HG03159 (cell line): ENCODE results near the gene LMF1.

Experiments used
- ATAC-seq: cut with Tn5 transposase; IDR thresholded peaks from one replicate; pipeline ENCODE4 v1.9.1; 2021; ENCODE audit warnings: mild to moderate bottlenecking, moderate library complexity; ENCODE audit not compliant: unreplicated experiment

Gene LMF1

DNA sequence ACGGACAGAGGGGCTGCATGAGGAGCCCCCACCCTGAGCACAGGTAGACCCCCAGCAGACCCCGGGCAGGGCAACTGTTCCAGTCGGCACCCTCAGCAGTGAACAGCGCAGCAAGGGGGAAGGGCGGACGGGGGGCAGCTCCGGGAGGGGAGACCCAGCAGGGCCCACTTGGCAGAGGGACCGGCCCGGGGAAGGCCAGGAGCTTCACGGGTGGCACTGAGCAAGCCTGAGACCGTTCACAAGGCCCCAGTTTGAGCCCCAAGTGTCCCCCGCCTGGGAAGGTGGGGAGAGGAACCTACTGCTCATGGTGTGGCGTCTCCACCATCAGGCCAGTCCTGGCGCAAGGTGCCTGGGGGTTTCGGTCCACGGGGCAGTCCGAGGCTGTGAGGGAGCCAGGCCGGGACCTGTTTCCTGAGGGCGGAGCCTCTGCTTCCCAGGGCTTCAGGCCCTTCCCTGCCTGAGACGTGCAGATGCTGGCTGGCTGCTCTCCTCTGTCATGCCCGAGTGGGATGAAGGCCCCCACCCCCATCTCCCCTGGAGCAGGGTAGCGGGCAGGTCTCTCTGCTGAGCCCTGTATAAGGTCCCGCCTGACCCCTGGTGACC is 115.9 kb downstream of the LMF1 start:
- no peak for ATAC-seq

DNA sequence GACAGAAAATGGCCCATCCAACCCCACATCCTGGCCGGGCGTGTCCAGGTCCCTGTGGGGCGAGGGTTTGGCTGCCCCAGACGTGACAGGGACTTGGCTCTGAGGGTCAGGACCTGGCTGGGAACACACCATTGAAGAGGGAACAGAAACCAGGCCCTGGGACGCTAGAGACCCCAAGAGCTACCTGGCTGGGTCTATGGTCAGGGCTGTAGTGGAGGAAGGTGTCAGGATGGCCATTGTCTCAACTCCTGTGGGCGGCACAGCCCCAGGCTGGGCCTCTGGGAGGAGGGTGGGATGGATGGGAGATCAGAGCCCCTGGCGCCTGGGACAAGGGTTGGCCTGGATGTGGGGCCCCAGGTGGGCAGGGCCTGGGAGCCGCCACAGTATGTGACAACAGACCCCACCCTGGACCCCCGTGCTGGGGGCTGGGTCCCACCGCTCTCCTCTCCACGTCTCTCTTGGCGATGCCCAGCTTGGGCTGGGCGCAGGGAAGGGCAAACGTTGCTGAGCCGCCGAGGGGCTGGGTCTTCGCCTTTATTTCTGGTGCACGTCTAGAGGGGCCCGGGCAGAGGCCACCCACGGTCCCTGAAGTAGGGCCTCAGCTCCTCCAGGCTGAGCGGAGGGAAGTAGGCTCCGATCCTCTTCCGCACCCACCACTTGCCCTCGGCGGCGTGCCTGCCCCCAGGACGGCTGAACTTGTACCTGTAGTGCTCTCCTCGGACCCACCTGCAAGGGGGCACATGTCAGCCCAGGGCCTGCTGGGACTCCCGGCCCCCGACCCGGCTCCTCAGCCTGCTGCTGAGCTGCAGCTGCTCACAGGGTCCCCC is 116.6 kb downstream of the LMF1 start:
- no peak for ATAC-seq

DNA sequence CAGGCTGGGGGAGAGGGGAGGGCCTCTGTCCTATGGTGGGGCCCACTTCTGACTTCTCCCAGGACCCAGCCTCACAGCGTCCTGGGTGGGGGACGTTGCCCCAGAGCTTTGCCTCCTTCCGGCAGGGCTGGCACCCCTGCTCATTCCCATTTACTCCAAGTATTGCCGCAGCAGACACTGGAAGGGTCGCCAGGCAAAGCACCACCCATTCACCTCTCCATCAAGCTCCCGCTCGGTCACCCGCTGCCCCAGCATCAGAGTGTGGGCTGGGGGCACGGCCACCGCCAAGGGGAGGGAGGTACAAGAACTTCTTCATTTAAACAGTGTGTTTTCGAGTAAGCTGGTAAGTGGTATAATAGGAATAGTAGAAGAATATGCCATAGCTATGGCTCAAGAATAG is 117.5 kb downstream of the LMF1 start:
- ATAC-seq: no peak

GRCh38 chr16:852451-853185 is 118.2 kb downstream of the LMF1 start:
- no peak for ATAC-seq

- ATAC-seq: no peak
Observed at GRCh38 chr16:851871-852270, 118.9 kb downstream of the LMF1 start.

DNA sequence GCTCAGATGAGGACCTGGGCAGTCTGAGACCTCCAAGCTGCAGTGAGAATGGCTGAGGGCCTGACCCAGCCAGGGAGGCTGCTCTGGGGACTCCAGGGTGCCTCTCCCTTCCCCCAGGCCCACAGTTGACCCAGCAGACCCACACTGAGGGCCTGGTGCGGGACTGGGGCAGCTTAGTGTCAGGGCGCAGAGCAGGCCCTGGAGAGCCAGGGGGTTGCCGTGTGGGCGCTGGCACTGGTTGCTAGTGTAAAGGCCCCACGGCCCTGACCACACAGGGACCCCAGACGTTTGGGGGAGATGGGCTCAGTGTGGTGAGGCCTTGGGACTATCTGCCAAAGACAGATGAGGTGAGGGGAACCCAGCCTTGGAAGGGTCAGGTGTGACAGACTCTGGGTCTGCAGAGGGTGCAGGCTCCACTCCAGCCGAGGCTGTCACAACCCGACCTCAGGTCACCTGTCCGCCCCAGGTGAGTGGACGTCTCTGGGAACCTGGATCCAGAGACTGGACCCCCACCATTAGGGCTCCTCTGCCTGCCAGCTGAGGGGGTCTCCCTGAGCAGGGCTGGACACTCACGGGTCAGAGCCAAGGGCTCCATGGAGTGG is 119.5 kb downstream of the LMF1 start:
- no peak for ATAC-seq

GRCh38 chr16:850668-851067 is 120.1 kb downstream of the LMF1 start:
- ATAC-seq: no peak

DNA sequence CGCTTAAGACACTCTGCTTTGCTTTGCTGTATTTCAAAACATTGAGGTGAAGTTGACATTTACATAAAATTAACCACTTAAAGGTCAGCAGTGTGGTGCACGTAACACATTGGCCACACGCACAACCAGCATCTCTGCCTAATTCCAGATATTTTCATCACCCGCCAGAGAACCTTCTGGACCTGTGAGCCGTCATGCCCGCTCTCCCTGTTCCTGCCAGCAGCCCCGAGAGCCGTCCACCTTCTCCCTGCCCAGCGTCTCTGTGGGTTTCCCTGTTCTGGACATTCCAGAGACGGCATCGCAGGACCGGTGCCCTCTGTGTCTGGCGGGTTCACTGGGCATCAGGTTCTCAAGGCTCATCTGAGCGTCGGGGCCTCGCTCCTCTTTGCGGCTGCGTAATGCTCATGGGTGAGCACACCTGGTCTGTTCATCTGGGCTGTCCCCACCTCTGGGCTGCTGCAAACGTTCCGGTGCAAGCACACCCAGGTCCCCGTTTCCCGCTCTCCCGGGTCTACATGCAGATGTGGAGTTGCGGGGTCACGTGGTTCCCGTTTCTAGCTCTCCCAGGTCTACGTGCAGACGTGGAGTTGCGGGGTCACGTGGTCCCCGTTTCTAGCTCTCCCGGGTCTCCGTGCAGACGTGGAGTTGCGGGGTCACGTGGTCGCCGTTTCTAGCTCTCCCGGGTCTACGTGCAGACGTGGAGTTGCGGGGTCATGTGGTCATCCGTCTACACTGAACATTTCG is 122.1 kb downstream of the LMF1 start:
- ATAC-seq: no peak

- no peak for ATAC-seq
Observed at GRCh38 chr16:847681-848445, 122.9 kb downstream of the LMF1 start.

- ATAC-seq: no peak
Observed at GRCh38 chr16:847151-847550, 123.6 kb downstream of the LMF1 start.

DNA sequence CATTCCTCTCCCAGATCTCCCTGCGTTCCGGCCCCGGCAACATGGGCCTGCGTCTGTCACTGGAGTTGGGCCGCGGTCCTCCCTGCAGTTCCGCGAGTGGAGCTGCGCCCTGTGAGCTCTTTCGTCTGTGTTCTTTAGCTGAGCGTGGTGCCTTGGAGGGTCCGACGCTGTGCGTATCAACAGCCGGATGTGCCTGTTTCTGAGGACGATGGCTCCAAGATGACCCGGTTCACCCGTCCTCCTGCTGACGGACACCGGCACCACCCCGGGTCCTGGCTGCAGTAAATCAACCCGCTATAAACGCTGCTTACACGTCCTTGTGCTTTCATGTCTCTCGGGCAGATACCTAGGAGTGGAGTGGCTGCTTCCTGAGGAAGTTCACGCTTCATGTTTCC is 125.4 kb downstream of the LMF1 start:
- no peak for ATAC-seq

DNA sequence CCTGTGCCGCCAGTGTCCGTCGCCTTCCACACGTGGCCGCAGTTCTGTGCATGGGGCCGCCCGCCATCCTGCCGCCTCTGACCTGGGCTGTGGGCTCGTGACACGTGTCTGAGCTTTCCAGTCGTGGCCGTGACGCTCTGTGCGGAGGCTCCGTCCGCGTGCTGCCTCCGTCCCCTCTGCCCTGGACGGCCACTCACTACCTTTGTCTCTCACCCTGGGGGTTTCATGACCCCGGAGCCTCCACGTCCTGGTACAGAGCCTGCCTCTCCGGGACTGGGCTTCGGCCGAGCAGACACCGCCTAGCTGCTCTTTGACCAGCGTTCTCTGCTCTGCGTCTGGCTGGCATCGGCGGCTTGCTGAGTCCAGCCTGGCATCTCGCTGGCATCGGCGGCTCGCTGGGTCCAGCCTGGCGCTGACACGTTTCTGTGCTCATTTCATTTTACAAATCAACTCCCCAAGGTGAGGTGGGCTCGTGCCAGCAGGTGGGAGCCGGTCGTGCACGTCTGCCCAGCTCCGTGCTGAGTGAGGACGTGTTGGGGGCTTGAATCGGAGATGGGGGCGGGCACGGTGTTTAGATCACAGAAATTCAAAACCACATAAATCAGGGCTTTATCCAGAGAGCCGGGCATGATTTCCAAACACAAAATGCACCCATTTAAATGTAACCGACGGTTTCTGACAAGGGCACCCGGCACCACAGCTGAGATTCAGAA is 126.0 kb downstream of the LMF1 start:
- no peak for ATAC-seq

- no peak for ATAC-seq
Observed at GRCh38 chr16:843771-844170, 127.0 kb downstream of the LMF1 start.

GRCh38 chr16:842711-843560 is 127.8 kb downstream of the LMF1 start:
- ATAC-seq: no peak

GRCh38 chr16:842061-842476 is 128.7 kb downstream of the LMF1 start:
- no peak for ATAC-seq

DNA sequence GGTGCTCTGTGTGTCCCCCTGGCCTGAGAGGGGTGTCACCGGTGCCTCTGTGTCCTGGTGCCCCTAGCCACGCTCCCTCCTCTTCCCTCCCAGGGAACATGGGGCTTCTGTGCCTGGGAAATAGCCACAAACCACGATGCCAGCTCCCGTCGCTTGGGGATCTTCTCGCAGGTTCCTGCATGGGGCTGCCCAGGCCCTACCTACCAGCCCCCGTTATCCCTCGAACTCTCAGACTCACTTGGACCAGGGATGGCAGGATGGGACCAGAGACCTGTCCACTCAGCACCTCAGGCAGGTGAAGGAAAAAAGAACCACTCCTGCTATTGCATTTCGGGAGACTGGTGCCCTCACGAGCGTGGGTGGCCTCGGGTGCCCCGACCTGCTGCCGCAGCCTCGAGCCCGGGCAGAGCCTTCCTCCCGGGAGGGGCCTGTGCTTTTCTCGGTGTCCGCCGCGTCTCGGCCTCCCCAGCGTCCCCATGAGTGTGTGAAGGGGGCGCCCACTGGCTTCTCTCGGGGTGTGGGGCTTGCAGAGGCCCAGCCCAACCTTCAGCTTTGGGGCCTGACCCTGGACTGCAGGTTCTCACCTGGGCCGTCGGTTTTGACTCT is 129.2 kb downstream of the LMF1 start:
- no peak for ATAC-seq

DNA sequence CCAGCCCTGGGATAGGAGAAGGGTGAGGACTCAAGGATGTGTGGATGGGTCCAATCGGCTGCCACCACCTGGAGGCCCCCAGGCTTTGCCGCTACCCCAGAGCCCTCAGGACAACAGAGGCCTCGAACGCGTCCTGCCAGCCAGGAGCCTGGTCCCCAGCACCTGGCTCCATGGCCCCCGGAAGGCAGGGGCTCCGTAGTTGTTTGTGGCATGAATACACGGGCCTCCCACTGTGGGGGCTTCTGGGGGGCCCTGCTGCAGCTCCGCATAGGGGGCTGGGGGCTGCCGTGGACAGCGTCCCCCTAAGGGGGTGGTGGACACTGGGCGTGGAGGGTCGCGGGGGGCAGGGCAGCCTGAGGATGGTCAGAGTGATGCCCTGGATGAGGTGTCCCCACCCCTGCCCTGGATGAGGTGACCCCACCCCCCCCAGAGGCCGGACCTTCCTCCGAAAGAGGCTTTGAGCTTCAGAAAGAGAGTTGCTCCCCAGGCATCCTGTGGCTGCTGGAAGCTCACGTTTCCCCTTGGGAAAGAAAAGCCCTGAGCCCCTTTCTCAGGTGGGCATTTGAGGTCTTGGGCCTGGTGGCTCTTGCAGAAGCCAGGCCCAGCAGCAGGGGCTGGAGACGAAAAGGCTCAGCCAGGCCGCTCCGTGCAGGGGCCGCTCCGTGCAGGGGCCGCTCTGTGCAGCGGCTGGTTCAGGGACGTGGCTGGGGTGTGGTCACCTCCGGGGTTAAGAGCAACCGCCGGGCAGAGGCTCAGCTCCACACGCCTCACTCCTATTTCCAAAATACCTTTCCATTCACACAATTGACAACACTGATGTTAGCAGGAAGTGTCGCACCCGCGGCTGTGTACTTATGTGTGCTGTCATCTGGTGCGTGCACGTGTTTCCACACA is 130.0 kb downstream of the LMF1 start:
- no peak for ATAC-seq
